PC-3 (cell line): Measurements from ENCODE around the gene TMEM163.

ENCODE experiments used
- EZH2 ChIP-seq: fragments of 300-600 bp; sonication (generic); IDR thresholded peaks from one replicate; pipeline ENCODE4 v1.6.1; 2017; ENCODE audit warnings: antibody characterized with exemption, mild to moderate bottlenecking, low read length; ENCODE audit not compliant: unreplicated experiment
- EZH2phosphoT487 ChIP-seq: fragments of 300-600 bp; sonication (generic); IDR thresholded peaks from 2 replicates; pipeline ENCODE4 v1.6.1; 2018; ENCODE audit warnings: mild to moderate bottlenecking, antibody characterized with exemption, low read length, borderline replicate concordance
- TF ChIP-seq, protein P1 (sequence below): fragments of 300-600 bp; sonication (generic); conservative IDR thresholded peaks from 2 replicates; pipeline ENCODE4 v1.5.1; 2017; ENCODE audit warnings: antibody characterized with exemption, low read depth, mild to moderate bottlenecking, low read length

DNA sequence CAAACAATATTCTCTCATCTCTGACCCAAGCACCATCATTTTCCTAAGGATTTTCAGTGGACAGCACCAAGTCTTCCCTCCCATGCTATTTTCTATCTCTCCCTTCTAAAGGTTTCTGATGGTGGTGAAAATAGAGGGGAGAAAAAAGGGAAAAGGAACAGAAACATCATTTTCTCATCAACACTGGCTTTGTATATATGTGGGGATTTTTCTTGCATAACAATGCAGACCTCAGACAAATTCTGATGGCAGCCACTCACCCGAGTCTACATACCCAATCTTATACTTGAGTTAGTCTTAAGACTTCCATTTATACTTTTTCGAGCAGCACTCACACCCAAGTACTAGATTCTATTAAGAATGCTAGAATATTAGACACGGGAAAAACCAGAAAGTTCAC, 95.8 kb downstream of the TMEM163 start:
- TF ChIP-seq EZH2 (no peak), EZH2phosphoT487 (no peak)
- TF ChIP-seq, protein P1, sequence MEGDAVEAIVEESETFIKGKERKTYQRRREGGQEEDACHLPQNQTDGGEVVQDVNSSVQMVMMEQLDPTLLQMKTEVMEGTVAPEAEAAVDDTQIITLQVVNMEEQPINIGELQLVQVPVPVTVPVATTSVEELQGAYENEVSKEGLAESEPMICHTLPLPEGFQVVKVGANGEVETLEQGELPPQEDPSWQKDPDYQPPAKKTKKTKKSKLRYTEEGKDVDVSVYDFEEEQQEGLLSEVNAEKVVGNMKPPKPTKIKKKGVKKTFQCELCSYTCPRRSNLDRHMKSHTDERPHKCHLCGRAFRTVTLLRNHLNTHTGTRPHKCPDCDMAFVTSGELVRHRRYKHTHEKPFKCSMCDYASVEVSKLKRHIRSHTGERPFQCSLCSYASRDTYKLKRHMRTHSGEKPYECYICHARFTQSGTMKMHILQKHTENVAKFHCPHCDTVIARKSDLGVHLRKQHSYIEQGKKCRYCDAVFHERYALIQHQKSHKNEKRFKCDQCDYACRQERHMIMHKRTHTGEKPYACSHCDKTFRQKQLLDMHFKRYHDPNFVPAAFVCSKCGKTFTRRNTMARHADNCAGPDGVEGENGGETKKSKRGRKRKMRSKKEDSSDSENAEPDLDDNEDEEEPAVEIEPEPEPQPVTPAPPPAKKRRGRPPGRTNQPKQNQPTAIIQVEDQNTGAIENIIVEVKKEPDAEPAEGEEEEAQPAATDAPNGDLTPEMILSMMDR: no peak
